K562 (cell line): ENCODE measurements around the gene SPTLC2. TPM values are rescaled to one million over a fixed set of nuclear protein-coding genes. Genes with fewer than 3 reads are reported as not detected.

ENCODE experiments used
- ATAC-seq: fragments of 200-7000 bp; cut with Tn5 transposase; 3 replicates; pipeline ENCODE4 v1.9.1; 2020; ENCODE audit warnings: moderate library complexity
- BruUV-seq: library from RNA; stranded (reverse); fragments of 400-500 nt; replicated peaks from 2 replicates; lab custom pipeline; 2021; lab: Mats Ljungman, UMichigan
- CTCF ChIA-PET: fragments of 300-600 bp; formaldehyde crosslinking; extraction: SDS; loops from one replicate; lab custom pipeline; 2021; ENCODE audit warnings: low intra/inter-chr PET ratio; lab: Yijun Ruan, JAX
- POLR2A ChIA-PET: fragments of 300-600, 350-650 bp; sonication (Branson Sonifier 250); formaldehyde crosslinking; extraction: SDS; loops from one replicate; lab custom pipeline; 2021; ENCODE audit warnings: antibody characterized with exemption, inconsistent platforms; lab: Yijun Ruan, JAX
- DNase-seq, 4 experiments: peaks; one replicate each; pipeline versions ENCODE4 v3.0.0 to v3.0.0-alpha.2; 2011 to 2018; ENCODE audit warnings: low spot score in 3 of 4, mixed read lengths in 3 of 4; ENCODE audit errors: extremely low read depth in 1 of 4
- FAIRE-seq: peaks from 2 replicates; lab custom pipeline; 2011; peaks lifted over from hg19 to GRCh38; lab: Jason Lieb, UNC
- H2AFZ ChIP-seq: 2 replicates; pipeline ENCODE4 v1.6.0; 2011; ENCODE audit warnings: low read depth, low read length, control low read depth, inconsistent platforms
- H3K27ac ChIP-seq: fragments of 200-600 bp; 3 replicates; pipeline ENCODE4 v1.8.0; 2011; ENCODE audit warnings: low read depth, mild to moderate bottlenecking, control low read depth, inconsistent platforms, low read length, moderate library complexity, mixed read lengths; ENCODE audit errors: extremely low read depth
- H3K27me3 ChIP-seq, 2 experiments: fragments of 300-600 bp in 1 of 2; 2 replicates in 1 of 2; 3 replicates in 1 of 2; pipeline versions ENCODE4 v1.6.0 to v1.8.0; 2011; ENCODE audit warnings: inconsistent platforms in 2 of 2, low read length in 2 of 2, mild to moderate bottlenecking in 1 of 2, mixed read lengths in 1 of 2, moderate library complexity in 1 of 2; ENCODE audit not compliant: control insufficient read depth in 2 of 2, insufficient read depth in 2 of 2
- H3K36me3 ChIP-seq: fragments of 300-600 bp; 3 replicates; pipeline ENCODE4 v1.8.0; 2011; ENCODE audit warnings: mild to moderate bottlenecking, low read length, inconsistent platforms; ENCODE audit not compliant: control insufficient read depth, insufficient read depth
- H3K4me1 ChIP-seq, 2 experiments: fragments of 200-600 bp in 1 of 2; replicated peaks in 1 of 2; 2 replicates in 1 of 2; 3 replicates in 1 of 2; pipeline versions ENCODE4 v1.5.1 to v1.8.0; 2011; ENCODE audit warnings: inconsistent platforms in 2 of 2, low read length in 2 of 2, mild to moderate bottlenecking in 1 of 2, mixed read lengths in 1 of 2, moderate library complexity in 1 of 2; ENCODE audit not compliant: control insufficient read depth in 2 of 2, insufficient read depth in 2 of 2
- H3K4me2 ChIP-seq: 2 replicates; pipeline ENCODE4 v1.6.1; 2011; ENCODE audit warnings: low read length, control low read depth, inconsistent platforms, mixed read lengths; ENCODE audit not compliant: insufficient read depth
- H3K4me3 ChIP-seq: fragments of 200-600 bp; sonication (generic), shearing (Covaris generic); 2 replicates; pipeline ENCODE4 v1.5.1; 2016; ENCODE audit warnings: control low read depth, inconsistent platforms
- H3K79me2 ChIP-seq: fragments of 200-600 bp; 3 replicates; pipeline ENCODE4 v1.8.0; 2011; ENCODE audit warnings: low read length, inconsistent platforms; ENCODE audit not compliant: control insufficient read depth, insufficient read depth
- H3K9ac ChIP-seq, 2 experiments: 2 replicates each; pipeline versions ENCODE4 v1.6.0 to v1.6.1; 2011; ENCODE audit warnings: low read depth in 2 of 2, low read length in 2 of 2, control low read depth in 1 of 2, inconsistent platforms in 1 of 2, mild to moderate bottlenecking in 1 of 2, mixed read lengths in 1 of 2; ENCODE audit not compliant: insufficient read depth in 1 of 2
- H3K9me1 ChIP-seq: one replicate; pipeline ENCODE4 v1.6.0; 2011; ENCODE audit warnings: inconsistent platforms, mild to moderate bottlenecking, low read length, moderate library complexity; ENCODE audit not compliant: control insufficient read depth, insufficient read depth
- H3K9me3 ChIP-seq: replicated peaks from 2 replicates; pipeline ENCODE4 v1.5.1; 2011; ENCODE audit warnings: low read depth, low read length, inconsistent platforms; ENCODE audit not compliant: control insufficient read depth, insufficient read depth
- H4K20me1 ChIP-seq: replicated peaks from 2 replicates; pipeline ENCODE4 v1.6.1; 2011; ENCODE audit warnings: low read length, inconsistent platforms, mixed read lengths; ENCODE audit not compliant: control insufficient read depth, insufficient read depth
- CBFB ChIP-seq: sonication (generic); formaldehyde crosslinking; IDR thresholded peaks from 2 replicates; pipeline ENCODE4 v1.4.0; 2020; ENCODE audit warnings: mild to moderate bottlenecking, missing genetic modification reagents
- DNMT1 ChIP-seq: fragments of 450-650 bp; IDR thresholded peaks from 2 replicates; pipeline ENCODE4 v1.6.1; 2016; ENCODE audit warnings: antibody characterized with exemption, mild to moderate bottlenecking
- GABPA ChIP-seq: fragments of 200-800 bp; sonication (Bioruptor generic); conservative IDR thresholded peaks from 2 replicates; pipeline ENCODE4 v1.6.1; 2016; ENCODE audit warnings: low read depth, missing genetic modification characterization, missing compliant biosample characterization
- KAT2B ChIP-seq: IDR thresholded peaks from one replicate; pipeline ENCODE4 v1.6.1; 2012; ENCODE audit warnings: low read depth, mild to moderate bottlenecking, control low read depth, inconsistent platforms, low read length, moderate library complexity
- NFE2L1 ChIP-seq: fragments of 450-650 bp; IDR thresholded peaks from 2 replicates; pipeline ENCODE4 v1.6.1; 2016; ENCODE audit warnings: missing genetic modification characterization, low read depth, mild to moderate bottlenecking, missing compliant biosample characterization, moderate library complexity, borderline replicate concordance
- ZBTB1 ChIP-seq: sonication (generic); formaldehyde crosslinking; IDR thresholded peaks from 2 replicates; pipeline ENCODE4 v1.8.1; 2023; ENCODE audit warnings: missing genetic modification reagents, low read depth, mild to moderate bottlenecking, borderline replicate concordance
- ZNF12 ChIP-seq: sonication (generic); formaldehyde crosslinking; IDR thresholded peaks from 2 replicates; pipeline ENCODE4 v1.4.0; 2020; ENCODE audit warnings: mild to moderate bottlenecking, missing genetic modification reagents
- ZNF644 ChIP-seq: fragments of 200-800 bp; sonication (Bioruptor generic); IDR thresholded peaks from 2 replicates; pipeline ENCODE4 v1.6.1; 2016; ENCODE audit warnings: low read depth, missing genetic modification characterization, missing compliant biosample characterization
- WGBS: fragments of 100-300 bp; shearing (Covaris generic); methylation state at CpG from one replicate; pipeline ENCODE4 v1.1.6; 2016; ENCODE audit warnings: low coverage, mixed read lengths; ENCODE audit not compliant: insufficient coverage; ENCODE audit errors: missing lambda C conversion rate; 5-methylcytosine and 5-hydroxymethylcytosine counted together
- in situ Hi-C: fragments of 300-500 bp; cut with MboI; formaldehyde crosslinking; loops from 4 replicates; pipeline ENCODE4 v1.15.0; 2018; ENCODE audit warnings: inconsistent platforms, mixed read lengths
- intact Hi-C: fragments of 100-400 bp; cut with micrococcal nuclease; formaldehyde crosslinking; loops from 2 replicates; pipeline ENCODE4 v1.14.2; 2022
- polyA plus RNA-seq, 8 experiments: library from polyadenylated mRNA; depleted of rRNA in 4 of 8; stranded (reverse) in 5 of 8; unstranded in 3 of 8; fragments of >200 nt; fragmentation: Nextera tagmentation in 2 of 8; fragmentation: Illumina TruSeq in 1 of 8; extraction: Ambion mirVana in 2 of 8; extraction: Trizol in 1 of 8; gene quantifications; 2 replicates each; pipeline versions ENCODE4 v1.2.1 to v1.2.3, GENCODE V29; 2011 to 2014; ENCODE audit warnings: inconsistent platforms in 1 of 8, missing spikeins in 1 of 8
- total RNA-seq, 7 experiments: library from RNA; depleted of rRNA in 6 of 7; stranded (reverse); fragments of >200 nt in 6 of 7; fragmentation: Illumina TruSeq in 2 of 7; extraction: Trizol in 2 of 7; gene quantifications; 2 replicates each; pipeline versions ENCODE4 v1.2.1 to v1.2.3, GENCODE V29; 2011 to 2021; ENCODE audit warnings: low replicate concordance in 1 of 7

Gene SPTLC2
- total and polyA plus RNA-seq, 9 of the 15 experiments (the other 6 are each of a cell fraction or from before 2014, with no cell fraction given) = 4.5 to 30.4 (median 14.0) TPM

GRCh38 chr14:77657280-77657679 is 40.8 kb upstream of the SPTLC2 start:
- H4K20me1 ChIP-seq = no peaks in the 10 kb centered on the region
- in situ Hi-C loops = loop anchor here (25.0 kb wide), 1 partner anchor 930 kb away; no protein-coding TSS in a partner anchor
- no peak for ATAC-seq
- no peak for DNase-seq
- FAIRE-seq = no peak
- POLR2A ChIA-PET = interaction anchor here (0.7 kb wide), 1 partner anchor 799 kb away, joined by 3 read pairs; no protein-coding TSS in a partner anchor
- no peaks in the 10 kb centered on the region for H3K79me2 ChIP-seq
- peaks cover 0 to 4% of the 10 kb centered on the region in 2 experiments; a peak in 4 of 5 replicates for H3K4me1 ChIP-seq
- peak overlapping the region; percentile 50; the same call in 1 of the 2 replicates for H2AFZ ChIP-seq
- H3K9me1 ChIP-seq = no peaks in the 10 kb centered on the region
- H3K9ac ChIP-seq = no peak overlapping the region
- CTCF ChIA-PET = no interaction called here
- H3K27ac ChIP-seq = no peak overlapping the region
- H3K4me2 ChIP-seq = no peak overlapping the region
- 0 out of 2 replicates have a peak, but pooled peaks have one; percentile 25 for TF ChIP-seq GABPA (tag)
- TF ChIP-seq ZNF12 = no peak
- TF ChIP-seq, all 486 proteins: peak for 1
- intact Hi-C loops = loop anchor here (10.0 kb wide), 2 partner anchors 158 to 308 kb away; no protein-coding TSS in a partner anchor
- no TSS peak for BruUV-seq
- H3K4me3 ChIP-seq = no peak overlapping the region
- H3K36me3 ChIP-seq = no peaks in the 10 kb centered on the region
- H3K27me3 ChIP-seq = no peaks in the 10 kb centered on the region
- no peaks in the 10 kb centered on the region for H3K9me3 ChIP-seq
- 27% methylated on average over 4 of the region's 5 CpGs for WGBS

- Histone ChIP-seq H4K20me1 (no peaks in the 10 kb centered on the region), H3K9ac (no peak overlapping the region), H3K27me3 (no peaks in the 10 kb centered on the region), H3K36me3 (no peaks in the 10 kb centered on the region), H3K4me1 (peaks cover 0 to 4% of the 10 kb centered on the region in 2 experiments; a peak in 4 of 5 replicates), H2AFZ (peak overlapping the region; percentile 70; the same call in 1 of the 2 replicates), H3K4me3 (no peak overlapping the region), H3K27ac (no peak overlapping the region), H3K9me3 (no peaks in the 10 kb centered on the region), H3K79me2 (no peaks in the 10 kb centered on the region), H3K4me2 (no peak overlapping the region), H3K9me1 (no peaks in the 10 kb centered on the region)
- DNase-seq = no peak
- ATAC-seq = no peak; the same call in 2 of the 3 replicates
- 26% methylated on average over 9 of the region's 11 CpGs for WGBS
- in situ Hi-C loops (loop anchor here (25.0 kb wide), 1 partner anchor 933 kb away; no protein-coding TSS in a partner anchor), intact Hi-C loops (loop anchor here (2.0 to 10.0 kb wide), 3 partner anchors 161 to 311 kb away; no protein-coding TSS in a partner anchor)
- no peak for FAIRE-seq
- ChIA-PET POLR2A (no interaction called here), CTCF (no interaction called here)
- no TSS peak for BruUV-seq
- no peak for TF ChIP-seq NFE2L1
- TF ChIP-seq ZBTB1 = no peak
- TF ChIP-seq CBFB = no peak
- TF ChIP-seq ZNF644 (tag) = no peak
- no peak for TF ChIP-seq KAT2B
- TF ChIP-seq DNMT1 = no peak
Observed at GRCh38 chr14:77654001-77654441, 37.6 kb upstream of the SPTLC2 start.
